DLD1 (cell line): ENCODE data around the gene PDLIM1.

Experiments
- in situ Hi-C: cut with HindIII; loops from 2 replicates; pipeline ENCODE4 v1.10.0; 2017; ENCODE audit warnings: low sequenced_read_pairs

PDLIM1 gene, protein sequence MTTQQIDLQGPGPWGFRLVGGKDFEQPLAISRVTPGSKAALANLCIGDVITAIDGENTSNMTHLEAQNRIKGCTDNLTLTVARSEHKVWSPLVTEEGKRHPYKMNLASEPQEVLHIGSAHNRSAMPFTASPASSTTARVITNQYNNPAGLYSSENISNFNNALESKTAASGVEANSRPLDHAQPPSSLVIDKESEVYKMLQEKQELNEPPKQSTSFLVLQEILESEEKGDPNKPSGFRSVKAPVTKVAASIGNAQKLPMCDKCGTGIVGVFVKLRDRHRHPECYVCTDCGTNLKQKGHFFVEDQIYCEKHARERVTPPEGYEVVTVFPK

DNA sequence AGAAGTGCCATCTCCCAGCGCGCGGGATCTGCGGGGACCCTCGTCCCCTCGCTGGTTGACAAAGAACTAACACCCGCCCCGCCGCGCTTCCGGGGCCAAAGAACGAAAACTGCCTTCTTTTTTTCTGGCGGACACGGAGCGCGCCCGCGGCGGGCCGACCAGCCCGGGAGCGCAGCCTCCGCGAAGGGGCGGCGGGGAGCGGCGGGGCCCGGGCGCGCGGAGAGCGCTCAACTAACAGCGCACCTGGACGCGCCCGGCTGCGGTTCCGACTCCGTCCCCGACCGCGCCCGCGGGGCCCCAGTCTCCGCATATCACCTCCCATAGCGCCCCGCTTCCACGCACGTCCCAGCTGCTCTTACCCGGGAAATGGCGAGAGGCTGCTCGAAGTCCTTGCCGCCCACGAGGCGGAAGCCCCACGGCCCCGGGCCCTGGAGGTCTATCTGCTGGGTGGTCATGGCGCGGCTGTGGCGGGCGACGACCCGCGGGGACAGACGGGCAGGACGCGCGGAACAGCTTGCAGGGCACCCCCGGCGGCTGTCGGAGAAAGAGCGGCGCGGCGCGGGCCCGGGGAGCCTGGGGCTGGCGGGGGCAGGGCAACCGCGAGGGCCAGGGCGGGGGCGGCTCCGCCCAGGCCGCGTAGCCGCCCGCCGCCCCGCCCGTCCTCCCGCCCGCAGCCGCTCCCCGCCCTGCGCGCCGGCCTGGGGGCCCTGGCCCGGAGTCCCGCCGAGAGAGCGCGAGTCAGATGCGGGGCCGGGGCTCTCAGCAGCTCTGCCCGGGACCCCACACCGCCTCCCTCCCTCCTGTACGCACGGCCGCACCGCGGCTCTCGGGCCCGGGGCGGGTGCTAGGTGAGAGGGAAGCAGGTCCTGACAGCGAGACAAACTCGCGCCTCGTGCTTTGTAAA lies at the start of gene PDLIM1:
PDLIM1 (minus strand) TSS at position 543 of the 904 bp plus-strand sequence; CDS start at position 455, 88 bp downstream.
- in situ Hi-C loops = no loop called here

DNA sequence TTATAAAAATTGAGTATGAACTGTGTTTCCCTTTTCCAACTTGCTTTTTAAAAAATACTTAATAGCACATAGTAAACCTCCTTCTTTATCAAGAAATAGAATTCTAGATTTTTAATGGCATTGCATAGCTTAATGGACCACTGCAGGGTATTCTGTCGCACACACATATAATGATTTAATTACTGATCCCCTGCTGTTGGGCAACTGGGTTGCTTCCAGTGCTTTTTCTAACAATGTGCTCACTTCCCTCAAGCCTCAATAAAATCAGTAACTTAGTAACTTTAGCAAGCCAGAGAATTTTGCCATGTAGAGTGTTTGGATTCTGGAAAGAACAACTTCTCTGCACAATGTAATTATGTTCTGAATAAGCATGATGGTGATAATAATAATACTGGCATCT lies 49.1 kb upstream of the PDLIM1 start:
- in situ Hi-C loops = no loop called here

DNA sequence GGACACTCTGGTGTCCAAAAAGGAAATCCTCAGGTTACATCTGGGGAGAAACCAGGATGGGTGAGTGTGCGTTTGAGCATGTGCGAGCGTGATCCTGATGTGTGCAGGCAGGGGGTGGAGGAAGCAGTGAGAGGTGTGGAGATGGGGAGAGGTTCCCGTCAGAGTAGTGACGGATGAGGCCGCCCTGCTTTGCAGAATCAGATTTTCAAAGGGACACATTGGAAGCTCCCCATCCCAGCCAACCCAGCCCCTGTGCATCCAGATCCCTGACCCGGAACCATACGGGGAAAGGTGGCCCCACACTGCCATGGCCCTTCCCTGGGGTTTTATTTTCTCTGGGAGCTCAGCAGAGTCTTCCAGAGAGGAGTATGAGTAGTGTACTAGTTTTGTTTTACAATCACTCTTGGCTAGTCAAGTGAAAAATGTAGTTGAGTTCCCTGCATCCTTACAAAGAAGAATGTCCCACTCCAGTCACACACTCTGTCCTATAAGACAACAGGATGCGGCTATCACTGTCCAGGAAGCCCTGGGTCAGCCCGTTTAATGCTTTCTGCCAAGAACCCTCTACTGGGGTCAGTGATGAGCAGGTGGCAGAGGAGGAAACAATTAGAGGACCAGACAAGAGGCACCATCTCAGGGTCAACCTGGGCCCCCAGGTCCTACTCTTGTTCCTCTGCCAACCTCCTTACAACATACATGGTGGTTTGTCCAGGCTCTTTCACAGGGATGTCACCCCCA lies 46.8 kb upstream of the PDLIM1 start:
- in situ Hi-C loops = no loop called here

DNA sequence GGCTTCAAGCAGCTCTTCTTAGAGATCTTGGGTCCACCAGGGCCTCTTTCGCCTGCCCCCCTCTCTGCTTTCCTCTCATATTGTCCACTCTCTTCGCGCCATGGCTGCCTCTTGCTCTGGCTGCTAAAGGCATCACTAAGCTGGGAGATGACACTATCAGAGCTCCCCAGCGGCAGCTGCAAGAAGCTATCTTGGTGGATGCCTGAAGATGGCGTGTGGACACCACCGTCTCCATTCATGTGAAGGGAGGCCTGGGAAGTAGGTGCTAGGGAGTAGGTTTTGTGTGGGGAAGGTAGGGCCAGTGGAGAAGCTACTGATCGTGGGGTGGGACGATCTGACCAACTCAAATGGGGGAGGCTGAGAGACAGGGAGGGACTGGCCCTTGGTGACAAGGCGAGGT lies 45.9 kb upstream of the PDLIM1 start:
- in situ Hi-C loops = no loop called here

DNA sequence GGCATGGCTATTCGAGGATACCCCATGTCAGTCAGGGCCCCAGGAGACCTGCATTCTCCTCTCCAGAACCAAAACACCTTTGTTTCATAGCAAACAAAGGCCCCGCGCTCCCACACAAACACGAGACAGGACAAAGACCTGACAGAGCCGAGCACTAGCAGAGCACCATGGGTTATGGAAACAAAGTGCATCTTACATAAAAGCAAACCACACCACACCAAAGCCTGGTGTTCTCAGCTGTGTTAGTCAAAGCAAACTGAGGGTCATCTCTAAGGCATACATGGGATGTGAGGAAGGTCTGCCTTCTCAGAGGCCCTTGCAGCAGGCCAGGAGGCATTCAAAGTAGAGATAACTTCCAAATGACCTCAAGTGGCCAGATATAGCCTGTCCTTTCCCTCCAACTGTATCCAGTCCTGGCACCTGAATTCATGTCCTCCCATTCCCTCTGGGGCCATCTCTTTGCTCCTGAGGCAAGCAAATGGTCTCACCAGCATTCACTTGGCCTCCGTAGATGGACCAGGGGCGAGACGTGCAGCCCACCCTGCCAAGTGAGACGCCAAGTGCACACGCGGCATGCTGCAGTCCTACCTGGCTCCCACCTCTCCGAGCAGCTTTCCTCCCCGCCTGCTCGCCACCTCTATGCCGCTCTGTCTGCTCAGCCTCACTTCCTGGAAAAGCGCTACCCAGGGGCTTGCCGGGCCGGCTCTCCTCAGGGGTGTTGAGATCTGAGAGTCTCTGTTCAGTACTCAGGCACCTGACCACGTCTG lies 45.3 kb upstream of the PDLIM1 start:
- in situ Hi-C loops = no loop called here

DNA sequence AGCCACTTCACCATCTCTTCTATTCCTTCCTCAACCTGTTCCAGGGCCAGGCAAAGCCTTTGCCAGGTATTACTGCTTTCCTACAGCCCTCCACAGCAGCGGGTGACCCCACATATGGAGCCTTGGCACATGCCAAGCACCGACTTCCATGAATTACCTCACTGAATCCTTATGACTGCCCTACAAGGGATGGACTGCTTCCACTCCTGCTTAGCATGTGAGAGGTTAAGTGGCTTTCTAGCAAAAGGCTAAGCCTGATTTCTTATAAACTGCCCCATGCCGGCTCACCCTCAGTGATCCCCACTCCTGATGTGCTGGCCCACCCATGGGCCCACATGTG lies 44.0 kb upstream of the PDLIM1 start:
- in situ Hi-C loops = no loop called here

DNA sequence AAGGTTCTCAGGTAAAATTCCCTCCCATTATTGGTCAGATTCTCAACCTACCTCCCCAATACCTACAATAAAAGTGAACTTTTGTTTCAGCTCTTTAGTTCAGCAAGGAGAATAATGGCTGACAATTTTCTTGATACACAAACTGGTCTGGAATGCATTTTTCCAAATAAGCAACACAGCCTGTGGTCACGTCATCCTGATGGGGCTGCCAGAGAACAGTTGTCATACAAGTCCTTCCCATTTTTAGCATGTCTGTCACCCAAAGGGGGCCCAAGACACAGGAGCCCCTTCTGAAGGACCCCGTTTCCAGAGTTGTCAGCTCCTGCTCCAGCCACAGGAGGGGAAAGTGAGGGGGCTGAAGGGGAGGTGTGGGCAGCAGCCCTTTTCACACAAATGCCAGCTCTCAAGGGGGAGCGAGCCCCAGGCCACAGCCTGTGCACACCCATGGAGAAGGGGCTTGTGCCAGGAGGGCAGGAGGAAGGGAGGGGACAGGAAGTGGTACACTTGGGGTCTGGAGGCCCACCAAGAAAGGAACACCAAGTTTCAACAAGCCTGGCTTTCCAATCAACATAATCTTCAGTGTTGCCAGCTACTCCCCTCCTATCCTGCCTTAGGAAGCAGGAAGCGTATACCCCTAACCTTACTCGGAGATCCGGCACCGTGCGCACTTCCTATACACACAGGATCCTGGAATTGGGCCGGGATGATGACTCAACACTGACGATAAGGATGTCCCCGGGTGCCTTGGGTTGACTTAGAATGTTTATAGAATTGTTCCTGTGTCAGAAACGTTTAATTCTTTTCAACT lies 43.4 kb upstream of the PDLIM1 start:
- in situ Hi-C loops = no loop called here

DNA sequence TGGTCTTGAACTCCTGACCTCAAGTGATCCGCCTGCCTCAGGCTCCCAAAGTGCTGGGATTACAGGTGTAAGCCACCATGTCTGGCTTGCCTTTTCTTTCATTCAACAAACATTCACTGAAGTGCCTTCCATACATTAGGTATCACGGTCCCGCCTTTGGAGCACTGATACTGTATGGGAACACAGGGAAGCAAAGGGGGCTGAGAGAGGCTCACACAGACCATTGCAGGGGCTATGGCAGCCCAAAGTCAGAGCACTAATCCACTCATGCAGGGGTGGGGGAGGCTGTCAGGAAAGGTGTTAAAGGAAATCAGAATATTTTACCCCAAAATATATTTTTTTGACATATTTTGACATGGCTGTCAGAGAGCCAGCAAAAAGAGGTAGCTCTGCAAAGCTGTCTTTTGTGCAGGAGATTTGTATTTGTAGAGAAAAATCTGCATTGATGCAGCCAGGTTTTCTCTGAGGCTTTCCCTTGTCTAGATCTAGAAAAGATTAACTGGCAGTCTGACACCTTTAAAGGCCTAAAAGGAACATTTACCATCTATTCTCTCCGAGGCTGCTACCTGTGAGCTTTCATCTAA lies 42.0 kb upstream of the PDLIM1 start:
- in situ Hi-C loops = no loop called here

DNA sequence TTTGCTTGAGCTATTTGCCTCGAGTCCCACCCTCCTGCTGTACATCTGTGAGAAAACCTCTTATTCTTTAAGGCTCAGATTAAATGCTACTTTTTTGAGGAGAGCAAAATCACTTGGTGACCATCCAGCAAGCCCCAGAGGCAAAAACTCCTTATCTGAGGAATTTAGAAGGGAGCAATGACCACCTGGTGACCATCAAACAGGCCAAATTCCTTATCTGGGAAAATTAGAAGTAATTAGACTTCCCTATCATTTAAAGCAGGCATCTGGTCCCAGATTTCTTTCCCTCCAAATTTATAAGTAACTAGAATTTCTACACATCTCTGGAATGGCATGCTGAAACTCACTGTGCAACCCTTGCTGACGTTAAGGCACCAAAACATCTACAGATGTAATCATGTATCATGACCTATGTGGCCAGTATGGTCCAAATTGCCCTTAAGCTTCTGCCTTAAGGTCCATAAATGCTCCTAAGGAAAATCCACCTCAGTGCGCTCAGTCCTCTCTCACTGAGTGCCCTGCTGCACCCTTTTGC lies 40.9 kb upstream of the PDLIM1 start:
- in situ Hi-C loops = no loop called here

DNA sequence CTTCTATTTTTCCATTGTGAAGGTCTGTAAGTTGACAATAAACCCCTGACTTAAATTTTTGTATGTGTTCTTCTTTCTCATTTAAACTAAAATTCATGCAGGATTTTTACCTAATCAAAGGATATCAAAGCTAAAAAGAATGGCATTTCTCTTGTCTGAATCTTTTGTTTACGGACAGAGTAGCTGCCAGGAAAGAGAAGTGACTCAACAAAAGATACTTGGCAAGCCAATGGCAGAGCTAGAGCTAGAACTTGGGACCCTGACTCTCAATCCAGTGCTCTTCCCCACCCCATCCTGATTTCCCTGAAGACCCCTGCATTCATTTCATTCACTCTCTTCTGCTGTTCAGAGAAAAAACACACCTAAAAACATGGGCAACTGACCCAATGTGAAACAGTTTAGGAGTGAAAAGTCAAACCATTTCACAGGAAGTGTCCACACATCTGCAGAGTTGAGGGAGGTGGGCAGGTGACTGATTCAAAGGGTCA lies 40.2 kb upstream of the PDLIM1 start:
- in situ Hi-C loops = no loop called here

DNA sequence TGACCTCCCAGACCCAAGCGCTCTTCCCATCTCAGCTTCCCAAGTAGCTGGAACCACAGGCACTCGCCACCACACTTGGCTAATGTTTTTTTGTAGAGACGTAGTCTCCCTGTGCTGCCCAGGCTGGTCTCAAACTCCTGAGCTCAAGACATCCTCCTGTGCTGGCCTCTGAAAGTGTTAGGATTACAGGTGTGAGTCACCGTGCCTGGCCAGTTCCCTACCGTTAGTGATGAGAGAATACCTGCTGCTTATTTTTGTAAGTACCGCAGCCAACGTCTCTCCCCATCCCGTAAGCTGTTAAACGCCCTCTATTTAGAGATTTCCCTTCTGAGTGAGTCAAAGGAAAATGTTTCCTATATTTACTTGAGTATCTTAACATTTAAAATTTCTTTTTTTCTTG lies 38.5 kb upstream of the PDLIM1 start:
- in situ Hi-C loops = no loop called here

DNA sequence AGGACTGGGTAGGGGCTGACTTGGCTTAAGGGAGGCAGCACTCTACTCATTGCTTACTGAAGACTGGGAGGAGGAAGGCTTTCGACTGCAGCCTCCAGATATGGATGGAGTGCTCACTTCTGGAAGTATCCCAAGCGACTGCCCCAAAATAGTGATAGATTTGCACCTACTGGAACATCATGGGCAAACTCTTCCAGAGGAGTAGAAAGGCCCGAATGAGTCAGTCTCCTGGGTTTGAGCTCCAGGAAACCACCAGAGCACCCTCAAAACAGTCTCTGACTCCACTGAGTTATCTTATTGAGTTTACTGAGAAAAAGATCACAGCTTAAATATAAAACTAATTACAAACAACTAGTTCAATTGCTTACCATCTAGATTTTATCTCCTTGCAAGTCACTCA lies 37.2 kb upstream of the PDLIM1 start:
- in situ Hi-C loops = no loop called here

DNA sequence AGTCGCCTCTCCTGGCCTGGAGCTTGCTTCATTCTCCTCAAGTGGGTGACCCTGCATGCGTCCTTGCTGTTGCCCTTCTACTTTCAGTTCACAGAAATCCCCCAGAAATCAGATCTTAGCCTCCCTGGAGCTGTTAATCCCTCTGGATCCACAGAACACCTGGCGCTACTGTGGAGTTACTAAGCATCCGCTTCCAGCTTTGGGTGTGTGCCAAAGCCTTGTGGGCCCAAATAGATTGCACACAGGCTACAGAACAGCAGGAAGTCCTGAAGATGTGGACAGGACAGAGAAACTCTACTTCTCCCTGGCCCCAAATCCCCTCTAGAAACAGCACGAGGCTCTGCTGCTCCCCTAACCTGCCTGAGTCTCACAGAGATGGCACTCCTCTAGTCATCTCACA lies 36.6 kb upstream of the PDLIM1 start:
- in situ Hi-C loops = no loop called here

DNA sequence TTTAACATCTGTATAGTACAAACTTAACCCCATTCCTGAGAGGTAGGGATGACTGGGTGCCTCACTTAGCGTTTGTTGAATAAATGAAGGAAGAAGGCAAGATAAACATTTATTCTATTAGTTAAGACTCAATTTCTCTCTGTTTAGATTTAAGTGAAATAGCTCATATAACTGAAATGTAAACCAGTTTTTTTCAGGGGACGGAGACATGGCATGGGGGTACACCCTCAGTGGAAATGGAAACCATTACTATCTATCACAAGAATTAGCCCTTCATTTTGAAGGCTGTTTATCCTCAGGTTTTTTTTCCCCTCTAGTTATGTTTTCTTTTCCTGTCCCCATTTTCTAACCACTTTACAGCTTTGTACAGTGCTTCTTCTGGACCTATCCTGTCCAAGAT lies 35.6 kb upstream of the PDLIM1 start:
- in situ Hi-C loops = no loop called here

DNA sequence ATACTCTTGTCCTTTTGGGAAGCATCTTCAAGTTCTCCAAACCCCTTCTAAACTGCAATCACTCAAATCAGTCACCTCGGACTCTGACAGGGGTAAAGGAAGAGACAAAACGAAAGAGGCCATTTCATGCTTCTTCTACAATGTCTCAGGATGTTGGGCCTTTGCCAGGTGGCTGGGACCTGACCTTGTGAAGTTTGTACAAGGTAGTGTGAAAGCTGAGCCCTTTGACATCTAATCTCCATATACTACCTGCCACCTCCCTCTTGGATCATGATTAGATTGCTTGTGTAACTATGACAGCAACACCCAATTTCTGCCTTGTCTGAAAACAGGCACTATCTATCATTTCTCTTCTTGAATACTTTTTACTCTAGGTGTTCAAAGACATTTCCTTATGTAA lies 35.1 kb upstream of the PDLIM1 start:
- in situ Hi-C loops = no loop called here

DNA sequence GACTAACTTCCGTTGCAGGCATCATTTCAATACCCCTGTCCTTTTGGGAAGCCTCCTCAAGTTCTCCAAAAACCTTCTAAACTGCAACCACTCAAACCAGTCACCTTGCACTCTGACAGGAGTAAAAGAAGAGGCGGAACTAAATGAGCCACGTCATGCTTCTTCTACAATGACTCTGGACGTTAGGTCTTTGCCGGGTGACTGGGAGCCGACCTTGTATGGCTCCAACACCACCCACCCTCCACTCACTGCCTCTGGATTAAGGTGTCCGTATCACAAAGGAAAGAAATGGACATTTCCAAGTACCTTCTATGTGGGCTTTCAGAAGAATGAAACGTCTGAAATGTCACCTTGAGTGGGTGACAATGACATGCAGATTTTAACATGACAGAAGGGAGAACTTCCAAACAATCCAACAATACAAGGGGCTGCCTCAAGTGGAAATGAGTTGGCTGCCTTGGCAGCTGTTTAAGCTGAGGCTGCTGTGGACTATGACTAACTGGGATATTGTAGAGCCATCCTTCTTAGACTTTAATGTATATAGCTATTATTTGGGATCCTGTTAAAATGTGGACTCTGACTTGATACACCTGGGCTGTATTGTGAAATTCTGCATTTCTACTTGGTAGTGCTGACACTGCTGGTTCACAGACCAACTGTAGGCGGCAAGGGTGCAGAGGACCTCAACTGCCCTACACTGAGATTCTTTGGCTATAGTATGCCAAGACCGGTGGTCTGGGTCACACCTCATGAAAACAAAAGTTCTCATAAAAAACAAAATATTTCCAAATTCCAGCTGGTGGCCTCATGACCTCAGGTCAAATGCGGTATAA lies 33.8 kb upstream of the PDLIM1 start:
- in situ Hi-C loops = no loop called here

DNA sequence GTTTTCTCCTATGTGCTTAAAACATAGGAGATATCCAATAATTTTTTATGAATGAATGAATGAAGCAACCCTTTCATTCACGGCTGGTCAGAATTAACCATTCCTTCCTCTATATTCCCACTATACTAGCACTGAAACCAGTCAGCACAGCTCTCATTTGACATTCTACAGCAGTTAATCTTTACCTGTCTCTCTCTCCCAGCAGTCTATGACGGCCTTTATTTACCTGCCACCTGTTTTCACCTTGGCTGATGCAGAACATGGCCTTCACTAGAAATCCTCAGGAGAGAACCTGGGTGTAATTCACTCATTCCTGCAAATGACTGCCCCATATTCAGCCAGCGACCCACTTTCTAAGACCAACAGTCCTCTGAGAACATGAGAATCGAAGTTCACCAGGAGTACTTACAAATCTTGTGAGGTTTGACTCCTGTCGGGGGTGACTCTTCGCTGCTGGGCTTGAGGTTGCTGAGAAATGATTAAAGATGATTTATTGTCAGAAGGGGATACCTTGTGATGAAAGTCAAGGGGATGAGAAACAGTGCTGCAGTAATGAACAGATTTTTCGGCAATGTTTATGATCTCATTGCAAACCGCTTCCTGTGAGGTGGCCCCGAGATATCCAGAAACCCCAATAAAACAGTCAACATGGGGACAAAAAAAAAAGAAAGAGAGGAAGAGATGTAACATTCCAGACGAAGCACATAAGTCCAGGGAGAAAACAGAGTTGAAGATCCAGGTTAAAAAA lies 30.9 kb upstream of the PDLIM1 start:
- in situ Hi-C loops = no loop called here

DNA sequence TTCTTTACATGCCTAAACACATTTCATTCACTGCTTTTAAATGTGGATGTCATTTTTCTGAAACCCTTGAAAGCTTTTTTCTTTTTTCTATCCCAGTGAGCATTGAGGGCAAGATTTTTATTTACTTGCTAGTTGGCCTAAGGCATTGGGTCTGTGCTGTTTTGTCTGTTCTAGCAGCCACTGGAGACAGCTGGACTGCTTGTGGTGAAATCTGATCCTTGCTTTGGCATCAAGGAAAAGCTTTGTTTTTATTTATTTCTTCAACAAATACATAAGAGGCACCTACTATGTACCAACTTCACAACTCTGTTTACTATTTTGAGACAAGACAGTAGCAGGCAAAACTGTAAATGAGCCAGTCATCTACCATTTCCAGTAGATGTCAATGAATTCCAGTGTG lies 28.4 kb upstream of the PDLIM1 start:
- in situ Hi-C loops = no loop called here
